ENCODE data around the gene LYSMD4. TPM values are rescaled to one million over a fixed set of nuclear protein-coding genes. Genes with fewer than 3 reads are reported as not detected.

Gene LYSMD4
- total RNA-seq, 2 donors from 2014 or later, result 12.5 to 12.9 TPM

GRCh38 chr15:99744142-99744541 lies 10.9 kb upstream of the LYSMD4 start:
- DNase-seq (ENCODE audit: low spot score), result no peak
- no peak for TF ChIP-seq CTCF (IDR thresholded peaks at IDR 0.05)
- Histone ChIP-seq H3K27ac (no peak overlapping the region), H3K4me3 (no peak overlapping the region), H3K27me3 (no peaks in the 10 kb centered on the region), H3K4me1 (no peaks in the 10 kb centered on the region), H3K9me3 (no peaks in the 10 kb centered on the region), H3K36me3 (no peaks in the 10 kb centered on the region)

- no peaks in the 10 kb centered on the region for H3K4me1 ChIP-seq
- DNase-seq (ENCODE audit: low spot score), result no peak
- H3K27me3 ChIP-seq, result no peaks in the 10 kb centered on the region
- H3K4me3 ChIP-seq, result no peak overlapping the region
- no peaks in the 10 kb centered on the region for H3K9me3 ChIP-seq
- TF ChIP-seq CTCF (IDR thresholded peaks at IDR 0.05), result no peak
- H3K36me3 ChIP-seq, result no peaks in the 10 kb centered on the region
- H3K27ac ChIP-seq, result no peak overlapping the region
These were observed 8.6 kb upstream of the LYSMD4 start for GRCh38 chr15:99741835-99742234.

- DNase-seq (ENCODE audit: low spot score), result no peak
These were observed 5.0 kb upstream of the LYSMD4 start for GRCh38 chr15:99738021-99738847.

GRCh38 chr15:99736702-99737101 lies 3.5 kb upstream of the LYSMD4 start:
- no peaks in the 10 kb centered on the region for H3K36me3 ChIP-seq
- DNase-seq (ENCODE audit: low spot score), result no peak
- H3K9me3 ChIP-seq, result no peaks in the 10 kb centered on the region
- no peak overlapping the region for H3K27ac ChIP-seq
- no peak for TF ChIP-seq CTCF (IDR thresholded peaks at IDR 0.05)
- no peak overlapping the region for H3K4me3 ChIP-seq
- no peaks in the 10 kb centered on the region for H3K27me3 ChIP-seq
- H3K4me1 ChIP-seq, result peaks cover 0 to 7% of the 10 kb centered on the region in 2 donors

More at GRCh38 chr15:99738021-99738847, 5.0 kb upstream of the LYSMD4 start:
- Histone ChIP-seq H3K27ac (no peak overlapping the region), H3K9me3 (no peaks in the 10 kb centered on the region), H3K27me3 (no peaks in the 10 kb centered on the region), H3K36me3 (no peaks in the 10 kb centered on the region), H3K4me3 (no peak overlapping the region), H3K4me1 (no peaks in the 10 kb centered on the region)
- no peak for TF ChIP-seq CTCF (IDR thresholded peaks at IDR 0.05)

GRCh38 chr15:99735868-99736267 lies 2.6 kb upstream of the LYSMD4 start:
- TF ChIP-seq CTCF (IDR thresholded peaks at IDR 0.05), result no peak
- DNase-seq (ENCODE audit: low spot score), result no peak
- Histone ChIP-seq H3K4me3 (no peak overlapping the region), H3K9me3 (no peaks in the 10 kb centered on the region), H3K36me3 (no peaks in the 10 kb centered on the region), H3K27me3 (no peaks in the 10 kb centered on the region), H3K27ac (no peak overlapping the region), H3K4me1 (peaks cover 0 to 13% of the 10 kb centered on the region in 2 donors)
